Loucy (cell line): ENCODE data around the gene RBM44.

Experiments
- EZH2phosphoT487 ChIP-seq: fragments of 200-600 bp; IDR thresholded peaks from 2 replicates; pipeline ENCODE4 v1.6.1; 2018; ENCODE audit warnings: antibody characterized with exemption, mild to moderate bottlenecking, moderate library complexity, borderline replicate concordance
- TF ChIP-seq, protein P1 (sequence below): fragments of 200-600 bp; sonication (generic); conservative IDR thresholded peaks from 2 replicates; pipeline ENCODE4 v1.5.1; 2014; ENCODE audit warnings: mild to moderate bottlenecking, antibody characterized with exemption, low read length

- TF ChIP-seq, protein P1, sequence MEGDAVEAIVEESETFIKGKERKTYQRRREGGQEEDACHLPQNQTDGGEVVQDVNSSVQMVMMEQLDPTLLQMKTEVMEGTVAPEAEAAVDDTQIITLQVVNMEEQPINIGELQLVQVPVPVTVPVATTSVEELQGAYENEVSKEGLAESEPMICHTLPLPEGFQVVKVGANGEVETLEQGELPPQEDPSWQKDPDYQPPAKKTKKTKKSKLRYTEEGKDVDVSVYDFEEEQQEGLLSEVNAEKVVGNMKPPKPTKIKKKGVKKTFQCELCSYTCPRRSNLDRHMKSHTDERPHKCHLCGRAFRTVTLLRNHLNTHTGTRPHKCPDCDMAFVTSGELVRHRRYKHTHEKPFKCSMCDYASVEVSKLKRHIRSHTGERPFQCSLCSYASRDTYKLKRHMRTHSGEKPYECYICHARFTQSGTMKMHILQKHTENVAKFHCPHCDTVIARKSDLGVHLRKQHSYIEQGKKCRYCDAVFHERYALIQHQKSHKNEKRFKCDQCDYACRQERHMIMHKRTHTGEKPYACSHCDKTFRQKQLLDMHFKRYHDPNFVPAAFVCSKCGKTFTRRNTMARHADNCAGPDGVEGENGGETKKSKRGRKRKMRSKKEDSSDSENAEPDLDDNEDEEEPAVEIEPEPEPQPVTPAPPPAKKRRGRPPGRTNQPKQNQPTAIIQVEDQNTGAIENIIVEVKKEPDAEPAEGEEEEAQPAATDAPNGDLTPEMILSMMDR, result no peak
- no peak for TF ChIP-seq EZH2phosphoT487
Measured at GRCh38 chr2:237760506-237761502, 37.8 kb upstream of the RBM44 start.
